Hypothalamus (tissue), 51 donors: ENCODE measurements around the gene UCN2.
"Not testable (repeated sequence)": the region's sequence is repeated elsewhere in the genome, so short reads cannot be mapped to it uniquely, and the experiment has no call there.

Experiments used
- DNase-seq, 51 donors: peaks; one replicate each; lab custom pipeline; 2025; lab: John Stamatoyannopoulos, UW

UCN2 gene

GRCh38 chr3:48544141-48544540 is 19.4 kb downstream of the UCN2 start:
- DNase-seq, result no peak

DNA sequence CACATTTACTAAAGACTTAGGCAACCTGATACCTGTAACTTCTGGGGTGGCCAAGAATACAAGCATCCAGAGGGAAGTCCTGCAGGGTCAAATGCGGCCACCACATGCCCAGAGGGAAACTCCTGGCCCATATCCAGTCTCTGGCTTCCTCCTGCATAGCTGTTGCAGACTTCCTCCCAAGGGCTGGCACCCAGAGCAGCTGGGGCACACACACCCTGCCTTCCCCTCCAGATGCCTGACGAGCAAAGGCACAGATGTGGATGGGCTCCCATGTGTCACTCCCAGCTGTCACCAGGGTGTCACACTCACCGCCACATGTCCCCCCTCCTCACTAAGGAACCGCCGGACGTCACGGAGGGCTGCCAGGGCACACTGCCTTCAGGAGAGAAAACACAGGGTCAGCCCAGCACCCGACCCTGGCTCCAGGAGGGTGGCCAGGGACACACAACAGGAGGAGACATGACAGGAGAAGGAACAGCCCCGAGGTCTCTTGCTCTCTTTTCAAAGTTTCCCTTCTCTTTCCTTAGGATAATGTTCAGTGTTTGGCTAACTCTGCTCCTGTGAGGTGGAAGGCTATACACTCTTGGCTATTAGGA is 20.2 kb downstream of the UCN2 start:
- DNase-seq, result peak in 11 of 51 donors; percentile 12 to 35 (median 27)

DNA sequence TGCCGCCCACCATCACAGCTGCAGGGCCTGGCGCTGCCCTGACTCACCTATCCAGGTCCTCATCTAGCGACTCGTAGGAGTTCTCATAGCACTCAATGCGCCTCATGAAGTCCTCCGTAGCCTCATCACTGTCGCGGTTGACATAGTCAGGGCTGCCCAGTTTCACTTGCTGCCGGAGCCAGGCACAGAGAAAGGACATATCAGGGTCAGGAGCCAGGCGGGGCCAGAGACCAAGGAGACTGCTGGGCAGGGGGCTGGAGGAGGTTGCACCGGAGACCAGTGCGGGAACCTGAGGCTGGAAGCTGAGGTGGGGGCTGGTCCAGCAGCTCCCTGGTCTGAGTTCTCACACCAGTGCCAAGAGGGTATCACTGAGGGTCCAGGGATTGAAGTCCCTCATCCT is 25.1 kb downstream of the UCN2 start:
- no peak for DNase-seq

DNA sequence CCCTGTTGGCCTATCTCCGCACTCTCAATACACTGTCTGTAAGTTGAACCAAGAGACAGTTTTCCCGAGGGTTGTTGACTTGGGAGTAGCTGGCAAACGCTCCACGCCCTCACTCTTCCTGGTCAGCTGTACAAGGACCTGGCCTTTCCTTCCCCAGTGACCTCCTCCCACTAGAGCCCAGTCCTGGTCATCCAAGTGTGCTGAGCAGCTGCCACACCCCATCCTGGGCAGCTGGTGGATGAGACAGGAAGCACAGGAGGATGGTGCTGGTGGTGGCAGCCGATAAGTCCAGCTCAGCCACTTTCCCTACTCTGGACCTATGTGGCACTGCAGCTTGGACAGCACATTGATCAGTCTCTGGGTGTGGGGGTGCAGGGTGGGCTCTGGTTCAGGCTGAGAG is 26.8 kb downstream of the UCN2 start:
- DNase-seq, result no peak

DNA sequence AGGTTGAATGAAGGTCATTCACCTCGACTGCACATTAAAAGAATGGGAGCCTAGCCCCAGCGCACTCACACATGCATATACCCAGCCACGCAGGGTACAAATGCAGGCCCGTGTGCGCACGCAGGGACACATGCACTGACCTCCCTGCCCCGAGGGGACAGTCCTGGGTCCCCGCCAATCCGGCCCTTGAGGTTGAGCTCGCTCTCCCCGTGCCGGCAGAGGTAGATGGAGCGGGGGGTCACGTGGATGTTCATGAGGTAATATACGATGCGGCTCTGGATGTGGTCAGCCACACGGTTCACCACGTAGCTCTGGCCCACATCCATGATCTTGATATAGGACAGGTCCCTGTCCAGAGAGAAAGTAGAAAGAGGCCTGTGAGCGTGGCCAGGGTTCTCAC is 27.5 kb downstream of the UCN2 start:
- no peak for DNase-seq

DNA sequence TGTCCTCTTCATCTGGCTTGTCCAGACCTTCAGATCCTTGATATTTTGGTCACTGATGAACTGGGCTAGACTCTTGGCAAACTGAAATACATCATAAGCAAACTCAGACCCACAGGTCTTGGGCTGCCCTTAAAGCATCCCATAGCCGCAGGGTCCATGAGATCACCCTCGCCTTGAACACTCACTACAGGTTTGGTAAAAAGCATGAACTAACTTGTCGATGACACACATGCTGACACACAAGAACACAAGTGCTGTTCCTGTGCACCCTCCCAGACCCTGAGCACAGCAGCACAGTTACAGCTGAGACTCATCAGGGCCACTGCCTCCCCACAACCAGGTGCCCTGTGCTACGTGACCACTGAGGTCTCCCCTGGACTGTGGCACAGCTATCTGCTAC is 28.0 kb downstream of the UCN2 start:
- no peak for DNase-seq

- DNase-seq, result no peak
Observed at GRCh38 chr3:48532977-48533337, 30.6 kb downstream of the UCN2 start.

DNA sequence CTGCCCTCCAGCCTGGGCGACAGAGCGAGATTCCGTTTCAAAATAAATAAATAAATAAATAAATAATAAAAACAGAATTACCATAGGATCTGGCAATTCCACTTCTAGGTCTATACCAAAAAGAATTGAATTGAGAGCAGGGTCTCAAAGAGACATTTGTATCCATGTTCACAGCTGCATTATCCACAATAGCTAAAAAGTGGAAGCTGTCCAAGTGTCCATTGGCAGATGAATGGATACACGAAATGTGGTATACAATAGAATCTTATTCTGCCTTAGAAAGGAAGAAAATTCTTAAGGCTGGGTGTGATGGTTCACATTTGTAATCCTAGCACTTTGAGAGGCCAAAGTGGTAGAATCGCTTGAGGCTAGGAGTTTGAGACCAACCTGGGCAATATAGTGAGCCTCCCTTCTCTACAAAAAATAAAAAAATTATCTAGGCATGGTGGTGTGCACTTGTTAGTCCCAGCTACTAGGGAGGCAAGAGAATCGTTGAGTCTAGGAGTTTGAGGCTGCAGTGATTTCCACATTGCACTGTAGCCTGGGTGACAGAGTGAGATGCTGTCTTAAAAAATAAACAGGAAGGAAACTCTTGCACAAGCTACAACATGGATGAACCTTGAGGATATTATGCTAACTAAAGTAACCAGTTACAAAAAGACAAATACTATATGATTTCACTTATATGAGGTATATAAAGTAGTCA is 31.2 kb downstream of the UCN2 start:
- DNase-seq, result peak in 9 of 51 donors; percentile 5 to 74 (median 21)

- DNase-seq, result not testable (repeated sequence)
Observed at GRCh38 chr3:48530701-48531100, 32.9 kb downstream of the UCN2 start.

DNA sequence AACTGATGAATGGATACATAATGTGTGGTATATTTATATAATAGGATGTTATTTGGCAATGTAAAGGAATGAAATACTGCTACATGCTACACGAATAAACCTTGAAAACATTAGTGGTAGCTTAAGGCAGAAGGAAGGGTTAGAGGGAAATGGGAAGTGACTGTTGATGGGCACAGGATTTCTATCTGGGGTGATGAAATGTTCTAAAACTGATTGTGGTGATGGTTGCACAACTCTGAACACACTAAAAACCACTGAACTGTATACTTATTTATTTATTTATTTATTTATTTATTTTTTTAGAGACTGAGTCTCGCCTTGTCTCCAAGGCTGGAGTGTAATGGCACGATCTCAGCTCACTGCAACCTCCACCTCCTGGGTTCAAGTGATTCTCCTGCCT is 34.8 kb downstream of the UCN2 start:
- DNase-seq, result no peak

DNA sequence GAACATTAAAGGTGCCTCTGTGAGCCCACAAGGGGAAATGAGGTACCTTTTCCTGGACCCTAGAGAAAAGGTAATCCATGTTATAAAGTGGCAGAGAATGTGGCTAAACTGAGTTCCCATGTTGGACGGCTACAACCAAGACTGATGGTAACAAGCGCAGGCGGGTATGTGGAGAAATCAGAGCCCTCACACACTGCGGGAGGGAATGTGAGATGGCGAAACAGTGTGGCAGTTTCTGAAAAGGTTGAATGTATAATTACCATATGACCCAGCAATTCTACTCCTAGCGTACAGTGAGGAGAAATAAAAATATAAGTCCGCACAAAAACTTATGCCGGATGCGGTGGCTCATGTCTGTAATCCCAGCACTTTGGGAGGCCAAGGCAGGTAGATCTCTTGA is 35.5 kb downstream of the UCN2 start:
- DNase-seq, result no peak

DNA sequence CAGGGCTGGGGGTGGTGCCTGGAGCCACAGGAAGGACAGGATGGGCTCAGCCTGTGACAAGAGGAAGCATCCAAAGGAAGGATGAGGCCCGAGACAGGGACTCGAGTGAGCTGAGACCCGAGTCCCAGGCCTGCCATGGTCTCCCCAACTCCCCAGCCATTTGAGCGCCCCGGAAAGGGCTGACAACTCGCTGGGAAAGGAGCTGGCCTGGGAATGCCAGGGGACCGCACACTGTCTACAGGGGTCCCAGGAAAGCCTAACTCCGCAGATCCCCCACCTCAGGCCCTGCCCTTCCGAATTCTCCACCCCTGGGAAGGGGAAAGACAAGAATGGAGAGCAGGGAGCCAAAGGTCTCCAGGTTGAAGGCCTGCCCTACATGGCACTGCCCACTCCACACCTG is 38.6 kb downstream of the UCN2 start:
- no peak for DNase-seq

- DNase-seq, result no peak
Observed at GRCh38 chr3:48521635-48522034, 41.9 kb downstream of the UCN2 start.

GRCh38 chr3:48519277-48519643 is 44.3 kb downstream of the UCN2 start:
- no peak for DNase-seq

GRCh38 chr3:48518638-48519276 is 44.8 kb downstream of the UCN2 start:
- DNase-seq, result no peak

GRCh38 chr3:48518069-48518468 is 45.5 kb downstream of the UCN2 start:
- no peak for DNase-seq

- no peak for DNase-seq
Observed at GRCh38 chr3:48516571-48516970, 47.0 kb downstream of the UCN2 start.

DNA sequence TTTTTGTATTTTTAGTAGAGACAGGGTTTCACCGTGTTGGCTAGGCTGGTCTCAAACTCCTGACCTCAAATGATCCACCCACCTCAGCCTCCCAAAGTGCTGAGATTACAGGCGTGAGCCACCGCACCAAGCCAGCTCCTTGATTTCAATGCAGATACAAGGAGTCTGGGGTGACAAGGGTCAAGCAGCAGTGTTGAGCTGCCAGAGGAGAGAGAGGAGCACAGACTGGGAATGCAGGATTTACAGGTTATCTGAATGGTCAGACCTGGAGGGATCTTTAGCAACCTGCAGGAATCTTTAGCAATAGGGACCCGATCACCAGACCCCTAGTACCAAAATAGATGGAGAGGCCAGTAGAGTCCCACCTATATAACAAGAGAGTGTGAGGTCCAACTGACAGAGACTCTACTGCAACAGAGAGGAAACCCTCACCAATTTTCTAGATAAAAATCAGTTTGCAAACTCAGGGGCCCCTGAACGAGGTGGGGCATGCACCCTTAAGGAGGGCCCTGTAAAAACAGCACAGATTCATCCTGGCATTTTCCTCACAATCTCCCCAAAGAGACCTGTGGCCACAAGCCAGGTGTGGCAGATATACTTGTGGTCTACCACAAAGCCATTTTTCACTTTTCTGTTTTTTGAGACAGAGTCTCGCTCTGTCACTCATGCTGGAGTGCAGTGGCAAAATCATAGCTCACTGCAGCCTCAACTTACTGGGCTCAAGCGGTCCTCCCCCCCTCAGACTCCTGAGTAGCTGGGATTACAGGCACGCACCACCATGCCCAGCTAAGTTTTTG is 49.0 kb downstream of the UCN2 start:
- DNase-seq, result no peak
